DMS114 treated with DMSO at 0.1 percent for 48 hours (cell line): Measurements from ENCODE around the gene GVQW3.
A peak's percentile ranks its signal among the peaks of the same experiment; 100 is the strongest.

ENCODE experiments used
- DNase-seq: peaks from one replicate; lab custom pipeline; 2025; ENCODE audit not compliant: unreplicated experiment; lab: John Stamatoyannopoulos, UW

The GVQW3 gene

DNA sequence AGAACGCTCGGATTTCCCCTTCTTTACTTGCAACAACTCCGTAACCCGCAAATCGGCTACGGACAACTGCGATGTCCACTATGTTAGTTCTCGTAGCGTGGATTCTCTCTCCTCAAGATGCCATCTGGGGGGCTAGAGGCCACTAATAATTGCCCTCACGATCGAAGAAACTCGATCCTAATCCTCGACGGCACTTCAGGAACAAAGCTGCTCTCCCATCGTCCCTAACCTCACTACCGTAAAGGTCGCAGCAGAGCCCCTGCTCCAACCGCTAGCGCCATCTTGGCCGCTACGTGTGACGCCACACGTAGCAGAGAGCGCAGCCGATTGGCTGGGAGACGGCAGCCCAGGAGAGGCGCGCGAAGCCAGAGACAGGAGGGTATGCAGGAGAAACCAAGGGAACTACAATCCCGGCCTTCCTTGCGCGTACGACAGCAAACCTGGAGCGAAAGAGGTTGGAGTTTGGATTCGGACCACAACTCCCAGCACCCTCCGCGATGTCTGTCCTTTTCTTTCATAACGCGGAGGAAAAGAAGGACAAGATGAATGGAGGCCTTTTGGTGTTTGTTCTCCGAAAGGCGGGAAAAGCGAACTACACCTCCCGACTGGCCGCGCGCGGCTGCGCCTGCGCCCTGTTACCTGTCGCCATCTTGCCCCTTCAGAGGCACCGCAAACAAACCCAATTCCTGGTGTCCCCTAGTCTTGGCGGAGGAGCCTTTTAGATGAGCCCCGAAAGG is 63.4 kb downstream of the GVQW3 start, which contains the start of gene EMSY:
Gene EMSY (plus strand): TSS at position 635 of the 737 bp plus-strand sequence. CDS start 1,921 bp downstream, outside the sequence.
- DNase-seq = peak; percentile 97

DNA sequence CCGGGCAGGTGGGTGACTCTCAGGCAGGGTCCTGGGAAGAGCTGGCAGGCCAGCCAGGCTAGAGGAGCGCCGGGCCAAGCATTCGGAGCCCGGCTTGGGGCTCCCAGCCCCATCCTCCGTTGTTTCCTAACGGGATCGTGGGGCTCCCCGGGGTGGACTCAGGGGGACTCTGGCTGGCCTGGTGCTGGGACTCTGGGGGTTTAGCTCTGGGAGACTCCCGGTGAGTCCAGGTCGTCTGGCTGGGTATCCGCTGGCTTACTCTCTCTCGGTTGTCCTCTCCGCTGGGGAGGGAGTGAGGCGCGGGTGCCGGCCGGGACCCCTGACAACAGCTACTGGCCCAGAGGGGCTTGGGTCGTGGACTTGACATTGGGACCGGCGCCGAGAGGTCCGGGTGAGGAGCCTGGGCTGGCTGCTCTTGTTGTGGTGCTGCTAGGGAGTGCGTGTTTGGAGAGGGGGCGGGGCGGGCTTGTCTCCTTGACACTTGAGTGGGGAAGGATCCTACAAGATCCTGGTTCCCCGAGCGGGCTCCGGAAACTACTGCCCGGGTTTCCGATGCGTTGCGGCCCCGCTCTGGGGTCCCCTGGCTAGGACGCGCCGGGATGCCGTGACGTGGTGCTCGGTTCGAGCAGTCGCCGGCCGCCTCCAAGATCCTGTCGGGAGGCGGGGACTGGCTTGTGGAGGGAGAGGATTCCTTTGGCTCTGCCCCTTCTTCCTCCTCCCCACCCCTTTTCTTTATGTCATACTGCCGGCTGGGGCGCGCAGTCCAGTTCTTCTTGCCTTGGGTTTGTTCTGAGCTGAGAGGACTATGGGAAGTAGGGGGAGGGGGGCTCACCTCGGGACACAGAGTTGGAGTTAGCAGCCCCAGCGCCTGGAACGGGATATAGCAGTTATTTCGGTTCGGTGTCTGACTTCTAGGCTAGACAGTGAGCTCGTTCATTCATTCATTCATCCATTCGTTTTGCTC is 64.3 kb downstream of the GVQW3 start:
- DNase-seq = peak; percentile 80

GRCh38 chr11:76448506-76448905 is 67.4 kb downstream of the GVQW3 start:
- DNase-seq = no peak

GRCh38 chr11:76453248-76453647 is 72.1 kb downstream of the GVQW3 start:
- DNase-seq = no peak

DNA sequence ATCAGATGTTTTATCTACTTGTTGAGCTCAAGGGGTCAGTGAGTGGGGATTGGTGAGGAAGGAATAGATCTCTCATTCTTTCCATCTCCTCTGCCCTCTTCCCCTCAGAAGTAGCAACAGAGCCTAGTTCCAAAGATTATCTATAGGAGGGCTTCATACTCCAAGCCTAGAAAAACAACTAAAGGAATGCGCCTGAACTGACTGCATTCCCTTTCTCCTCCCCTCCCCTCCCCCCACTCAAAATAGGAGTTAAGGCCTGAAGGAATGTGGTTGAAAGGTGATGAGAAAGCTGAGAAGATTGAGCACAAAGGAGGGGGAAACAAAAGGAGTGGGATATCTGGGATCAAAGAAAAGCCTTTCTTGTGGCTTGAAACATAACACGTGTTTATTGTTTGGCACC is 74.2 kb downstream of the GVQW3 start:
- DNase-seq = no peak

- DNase-seq = no peak
Measured at GRCh38 chr11:76455931-76456330, 74.8 kb downstream of the GVQW3 start.

DNA sequence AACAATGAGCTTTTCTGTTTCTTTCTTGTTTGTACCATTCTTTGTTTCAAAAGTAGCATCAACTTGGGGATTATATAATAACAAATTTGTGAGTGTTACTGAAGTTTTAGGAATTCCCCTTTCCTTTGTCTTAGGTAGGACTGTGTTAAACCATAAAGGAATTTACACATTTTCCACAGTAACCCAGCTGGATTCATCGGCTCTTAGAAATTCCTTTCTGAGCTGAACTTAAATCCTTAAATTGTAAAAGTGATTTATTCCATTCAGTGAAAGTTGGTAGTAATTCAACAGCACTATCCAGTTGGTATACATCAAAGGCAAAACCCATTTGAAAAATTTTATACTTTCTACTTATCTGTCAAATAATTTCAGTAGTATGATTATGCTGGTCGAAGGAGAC is 75.4 kb downstream of the GVQW3 start:
- no peak for DNase-seq
